AG09319 (cell line): ENCODE results near the gene MEPCE.

ENCODE experiments used
- DNase-seq: peaks from one replicate; pipeline ENCODE4 v3.0.0-alpha.2; 2010; ENCODE audit warnings: low read depth; ENCODE audit errors: extremely low read depth
- TF ChIP-seq, protein P1 (sequence below): IDR thresholded peaks from 2 replicates; pipeline ENCODE4 v1.5.1; 2011; ENCODE audit warnings: low read depth, mild to moderate bottlenecking, inconsistent platforms, low read length, moderate library complexity

MEPCE gene

DNA sequence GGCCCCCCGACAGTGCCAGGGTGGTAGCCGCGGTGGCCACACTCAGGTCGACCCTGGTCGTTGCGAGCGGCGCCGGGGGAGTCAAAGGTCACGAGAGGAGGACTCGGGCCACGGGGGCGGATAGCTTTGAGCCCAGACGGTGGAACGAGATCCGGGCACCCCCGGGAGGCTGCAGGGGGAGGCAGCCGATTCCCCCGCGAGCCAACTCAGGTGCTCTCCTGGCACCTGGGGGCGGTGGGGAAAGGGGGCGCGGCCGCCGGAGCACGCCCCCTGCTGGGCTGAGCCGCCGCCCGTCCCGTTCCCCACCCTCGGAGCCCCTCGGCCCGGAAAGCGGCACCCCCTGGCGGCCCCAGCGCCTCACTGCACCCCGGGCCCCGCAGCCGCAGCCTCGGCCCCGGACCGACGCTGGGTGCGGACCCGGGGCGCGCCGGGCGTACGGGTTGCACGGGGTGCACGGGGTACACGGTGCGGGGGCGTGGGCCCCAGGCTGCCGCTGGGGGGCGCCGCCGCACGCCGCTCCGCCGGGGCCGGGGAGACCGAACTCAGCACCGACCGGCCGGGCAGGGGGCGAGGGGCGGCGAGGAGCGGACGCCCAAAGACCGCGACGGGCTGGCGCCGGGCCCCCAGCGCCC, 53.6 kb downstream of the MEPCE start:
- no peak for DNase-seq
- TF ChIP-seq, protein P1, sequence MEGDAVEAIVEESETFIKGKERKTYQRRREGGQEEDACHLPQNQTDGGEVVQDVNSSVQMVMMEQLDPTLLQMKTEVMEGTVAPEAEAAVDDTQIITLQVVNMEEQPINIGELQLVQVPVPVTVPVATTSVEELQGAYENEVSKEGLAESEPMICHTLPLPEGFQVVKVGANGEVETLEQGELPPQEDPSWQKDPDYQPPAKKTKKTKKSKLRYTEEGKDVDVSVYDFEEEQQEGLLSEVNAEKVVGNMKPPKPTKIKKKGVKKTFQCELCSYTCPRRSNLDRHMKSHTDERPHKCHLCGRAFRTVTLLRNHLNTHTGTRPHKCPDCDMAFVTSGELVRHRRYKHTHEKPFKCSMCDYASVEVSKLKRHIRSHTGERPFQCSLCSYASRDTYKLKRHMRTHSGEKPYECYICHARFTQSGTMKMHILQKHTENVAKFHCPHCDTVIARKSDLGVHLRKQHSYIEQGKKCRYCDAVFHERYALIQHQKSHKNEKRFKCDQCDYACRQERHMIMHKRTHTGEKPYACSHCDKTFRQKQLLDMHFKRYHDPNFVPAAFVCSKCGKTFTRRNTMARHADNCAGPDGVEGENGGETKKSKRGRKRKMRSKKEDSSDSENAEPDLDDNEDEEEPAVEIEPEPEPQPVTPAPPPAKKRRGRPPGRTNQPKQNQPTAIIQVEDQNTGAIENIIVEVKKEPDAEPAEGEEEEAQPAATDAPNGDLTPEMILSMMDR, result peak; percentile 48
